ENCODE data around the gene TRIM33.
A peak's percentile ranks its signal among the peaks of the same experiment; 100 is the strongest.

Gene TRIM33

GRCh38 chr1:114511032-114511785 lies at the start of gene TRIM33:
TSS of gene TRIM33 (minus strand) at chr1:114511203. CDS start at chr1:114511076, 127 bp downstream.
- DNase-seq (ENCODE audit: low read depth), result peak; percentile 83

GRCh38 chr1:114559356-114559755 lies 48.4 kb upstream of the TRIM33 start:
- DNase-seq (ENCODE audit: low read depth), result no peak

GRCh38 chr1:114558544-114558943 lies 47.5 kb upstream of the TRIM33 start:
- DNase-seq (ENCODE audit: low read depth), result no peak

- DNase-seq (ENCODE audit: low read depth), result no peak
Measured at GRCh38 chr1:114554577-114554976, 43.6 kb upstream of the TRIM33 start.

GRCh38 chr1:114552106-114552639 lies 41.2 kb upstream of the TRIM33 start:
- no peak for DNase-seq (ENCODE audit: low read depth)

GRCh38 chr1:114551400-114551799 lies 40.4 kb upstream of the TRIM33 start:
- no peak for DNase-seq (ENCODE audit: low read depth)

- no peak for DNase-seq (ENCODE audit: low read depth)
Measured at GRCh38 chr1:114550336-114550735, 39.3 kb upstream of the TRIM33 start.

- no peak for DNase-seq (ENCODE audit: low read depth)
Measured at GRCh38 chr1:114549137-114549536, 38.1 kb upstream of the TRIM33 start.

- no peak for DNase-seq (ENCODE audit: low read depth)
Measured at GRCh38 chr1:114547076-114547475, 36.1 kb upstream of the TRIM33 start.

- DNase-seq (ENCODE audit: low read depth), result no peak
Measured at GRCh38 chr1:114545796-114546195, 34.8 kb upstream of the TRIM33 start.

GRCh38 chr1:114545315-114545714 lies 34.3 kb upstream of the TRIM33 start:
- DNase-seq (ENCODE audit: low read depth), result no peak

GRCh38 chr1:114540821-114541220 lies 29.8 kb upstream of the TRIM33 start:
- DNase-seq (ENCODE audit: low read depth), result no peak

GRCh38 chr1:114540272-114540671 lies 29.3 kb upstream of the TRIM33 start:
- no peak for DNase-seq (ENCODE audit: low read depth)

- DNase-seq (ENCODE audit: low read depth), result no peak
Measured at GRCh38 chr1:114536043-114536442, 25.0 kb upstream of the TRIM33 start.

- no peak for DNase-seq (ENCODE audit: low read depth)
Measured at GRCh38 chr1:114535401-114535800, 24.4 kb upstream of the TRIM33 start.

- no peak for DNase-seq (ENCODE audit: low read depth)
Measured at GRCh38 chr1:114531094-114531493, 20.1 kb upstream of the TRIM33 start.

- DNase-seq (ENCODE audit: low read depth), result no peak
Measured at GRCh38 chr1:114530224-114530623, 19.2 kb upstream of the TRIM33 start.

GRCh38 chr1:114524944-114525343 lies 13.9 kb upstream of the TRIM33 start:
- no peak for DNase-seq (ENCODE audit: low read depth)

GRCh38 chr1:114522264-114522575 lies 11.2 kb upstream of the TRIM33 start:
- DNase-seq (ENCODE audit: low read depth), result no peak

- DNase-seq (ENCODE audit: low read depth), result no peak
Measured at GRCh38 chr1:114521396-114522263, 10.6 kb upstream of the TRIM33 start.

GRCh38 chr1:114517348-114517747 lies 6.3 kb upstream of the TRIM33 start:
- DNase-seq (ENCODE audit: low read depth), result no peak

- no peak for DNase-seq (ENCODE audit: low read depth)
Measured at GRCh38 chr1:114512595-114513280, 1.7 kb upstream of the TRIM33 start.
